HEK293 (cell line): Measurements from ENCODE around the gene C22orf15.
A peak's percentile ranks its signal among the peaks of the same experiment; 100 is the strongest.

Experiments
- INSM2 ChIP-seq: fragments of 450-650 bp; formaldehyde crosslinking; IDR thresholded peaks from 2 replicates; pipeline ENCODE4 v1.5.1; 2016; ENCODE audit warnings: missing biosample characterization, missing genetic modification characterization
- KLF10 ChIP-seq: fragments of 450-650 bp; IDR thresholded peaks from 2 replicates; pipeline ENCODE4 v1.5.1; 2018; ENCODE audit warnings: missing biosample characterization, mild to moderate bottlenecking, missing genetic modification characterization
- MYNN ChIP-seq: fragments of 450-650 bp; formaldehyde crosslinking; IDR thresholded peaks from 2 replicates; pipeline ENCODE4 v1.5.1; 2016; ENCODE audit warnings: missing biosample characterization, missing genetic modification characterization, borderline replicate concordance
- PRDM1 ChIP-seq: fragments of 450-650 bp; formaldehyde crosslinking; IDR thresholded peaks from 2 replicates; pipeline ENCODE4; 2016; ENCODE audit warnings: missing biosample characterization, missing genetic modification characterization
- ZBTB8A ChIP-seq: fragments of 450-650 bp; formaldehyde crosslinking; IDR thresholded peaks from 2 replicates; pipeline ENCODE4 v1.5.1; 2016; ENCODE audit warnings: missing biosample characterization, missing genetic modification characterization
- ZNF175 ChIP-seq: fragments of 450-650 bp; formaldehyde crosslinking; IDR thresholded peaks from 2 replicates; pipeline ENCODE4 v1.5.1; 2016; ENCODE audit warnings: missing biosample characterization, missing genetic modification characterization
- ZNF510 ChIP-seq: fragments of 450-650 bp; formaldehyde crosslinking; IDR thresholded peaks from 2 replicates; pipeline ENCODE4 v1.5.1; 2018; ENCODE audit warnings: mild to moderate bottlenecking, missing genetic modification characterization, missing biosample characterization; ENCODE audit not compliant: insufficient replicate concordance
- ZNF513 ChIP-seq: fragments of 450-650 bp; IDR thresholded peaks from 2 replicates; pipeline ENCODE4 v1.5.1; 2018; ENCODE audit warnings: missing biosample characterization, missing genetic modification characterization
- ZNF518A ChIP-seq: fragments of 450-650 bp; formaldehyde crosslinking; conservative IDR thresholded peaks from 2 replicates; pipeline ENCODE4 v1.5.1; 2016; ENCODE audit warnings: low read depth, missing biosample characterization, missing genetic modification characterization
- ZNF521 ChIP-seq: fragments of 450-650 bp; formaldehyde crosslinking; IDR thresholded peaks from 2 replicates; pipeline ENCODE4 v1.5.1; 2017; ENCODE audit warnings: missing biosample characterization, mild to moderate bottlenecking, missing genetic modification characterization
- ZNF571 ChIP-seq: fragments of 450-650 bp; formaldehyde crosslinking; IDR thresholded peaks from 2 replicates; pipeline ENCODE4 v1.5.0; 2017; ENCODE audit warnings: missing biosample characterization, missing genetic modification characterization
- ZNF660 ChIP-seq: fragments of 450-650 bp; IDR thresholded peaks from 2 replicates; pipeline ENCODE4 v1.5.1; 2018; ENCODE audit warnings: missing biosample characterization, mild to moderate bottlenecking, missing genetic modification characterization
- ZNF701 ChIP-seq: fragments of 450-650 bp; formaldehyde crosslinking; IDR thresholded peaks from 2 replicates; pipeline ENCODE4 v1.5.1; 2016; ENCODE audit warnings: missing biosample characterization, missing genetic modification characterization
- ZNF837 ChIP-seq: fragments of 450-650 bp; formaldehyde crosslinking; IDR thresholded peaks from 2 replicates; pipeline ENCODE4 v1.5.1; 2016; ENCODE audit warnings: missing biosample characterization, missing genetic modification characterization
- TF ChIP-seq, protein P1 (sequence below): fragments of 450-650 bp; IDR thresholded peaks from 2 replicates; pipeline ENCODE4 v1.5.1; 2018; ENCODE audit warnings: missing biosample characterization, mild to moderate bottlenecking, missing genetic modification characterization

Gene C22orf15

GRCh38 chr22:23716811-23717801 is 45.7 kb upstream of the C22orf15 start (continued):
- TF ChIP-seq, protein P1, sequence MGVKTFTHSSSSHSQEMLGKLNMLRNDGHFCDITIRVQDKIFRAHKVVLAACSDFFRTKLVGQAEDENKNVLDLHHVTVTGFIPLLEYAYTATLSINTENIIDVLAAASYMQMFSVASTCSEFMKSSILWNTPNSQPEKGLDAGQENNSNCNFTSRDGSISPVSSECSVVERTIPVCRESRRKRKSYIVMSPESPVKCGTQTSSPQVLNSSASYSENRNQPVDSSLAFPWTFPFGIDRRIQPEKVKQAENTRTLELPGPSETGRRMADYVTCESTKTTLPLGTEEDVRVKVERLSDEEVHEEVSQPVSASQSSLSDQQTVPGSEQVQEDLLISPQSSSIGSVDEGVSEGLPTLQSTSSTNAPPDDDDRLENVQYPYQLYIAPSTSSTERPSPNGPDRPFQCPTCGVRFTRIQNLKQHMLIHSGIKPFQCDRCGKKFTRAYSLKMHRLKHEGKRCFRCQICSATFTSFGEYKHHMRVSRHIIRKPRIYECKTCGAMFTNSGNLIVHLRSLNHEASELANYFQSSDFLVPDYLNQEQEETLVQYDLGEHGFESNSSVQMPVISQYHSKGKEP (tag by site-specific recombination), result no peak; the same call in 1 of the 2 replicates
- TF ChIP-seq ZNF521 (tag by site-specific recombination), result no peak
- TF ChIP-seq ZNF510 (tag by site-specific recombination), result no peak
- peak; percentile 89 for TF ChIP-seq INSM2
- TF ChIP-seq ZNF571 (tag by site-specific recombination), result no peak
- no peak for TF ChIP-seq MYNN (tag by site-specific recombination)
- no peak for TF ChIP-seq KLF10 (tag by site-specific recombination)
- no peak for TF ChIP-seq ZNF701 (tag by site-specific recombination)
- TF ChIP-seq PRDM1 (tag by site-specific recombination), result no peak
- no peak; the same call in 1 of the 2 replicates for TF ChIP-seq ZNF660 (tag by site-specific recombination)
- TF ChIP-seq ZNF175 (tag by site-specific recombination), result no peak
- peak; percentile 33 for TF ChIP-seq ZNF518A (tag by site-specific recombination)
- no peak for TF ChIP-seq ZNF513 (tag by site-specific recombination)
- TF ChIP-seq ZBTB8A (tag by site-specific recombination), result peak; percentile 69
- no peak for TF ChIP-seq ZNF837
